Measurements from ENCODE around the gene TBCCD1. TPM values are rescaled to one million over a fixed set of nuclear protein-coding genes. Genes with fewer than 3 reads are reported as not detected.

The TBCCD1 gene
- total RNA-seq, 1 experiment from 2014 or later = 7.4 TPM

DNA sequence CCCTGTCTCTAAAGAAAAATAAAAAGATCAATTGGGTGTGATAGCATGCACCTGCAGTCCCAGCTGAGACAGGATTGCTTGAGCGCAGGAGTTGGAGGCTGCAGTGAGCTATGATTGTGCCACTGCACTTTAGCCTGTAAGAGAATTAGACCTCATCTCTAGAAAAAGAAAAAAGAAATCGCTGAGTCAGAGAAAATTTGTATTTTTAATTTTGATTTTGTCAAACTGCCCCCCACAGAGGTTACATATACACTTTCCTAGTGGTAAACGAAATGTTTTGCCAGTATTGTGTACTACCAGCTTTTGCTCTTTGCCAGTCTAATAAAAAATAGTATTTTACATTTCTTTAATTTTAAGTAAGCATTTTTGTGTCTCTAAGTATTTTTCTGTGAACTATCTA lies 17.6 kb downstream of the TBCCD1 start:
- H3K4me3 Mint-ChIP-seq = no peak overlapping the region
- no peak overlapping the region for H3K56ac ChIP-seq (ENCODE audit: insufficient read length, low read depth, low read length)
- H3K4me1 ChIP-seq (ENCODE audit: insufficient read depth, low read length) = no peaks in the 10 kb centered on the region
- no CpG with 5 or more reads among the region's 3 CpGs for WGBS (ENCODE audit: extremely low coverage, insufficient read length, low lambda C conversion rate)
- H4K8ac ChIP-seq (replicated peaks; ENCODE audit: insufficient read length, low read depth, low read length) = no peak overlapping the region
- H2AK5ac ChIP-seq (ENCODE audit: insufficient read length, low read length) = no peak overlapping the region
- no peak overlapping the region for H2BK15ac ChIP-seq (ENCODE audit: low read depth, low read length)
- no peak overlapping the region for H2BK12ac ChIP-seq (ENCODE audit: insufficient read length, low read depth, low read length)
- no peaks in the 10 kb centered on the region for H4K20me1 ChIP-seq (ENCODE audit: control insufficient read depth, insufficient read depth, insufficient read length)
- H3T11ph ChIP-seq (ENCODE audit: low read length) = no peak overlapping the region
- H3K27ac ChIP-seq (ENCODE audit: insufficient read length, low read depth, low read length) = no peak overlapping the region
- H3K27me3 ChIP-seq (ENCODE audit: insufficient read depth, low read length) = no peaks in the 10 kb centered on the region
- H3K79me2 ChIP-seq (ENCODE audit: insufficient read depth, low read length) = no peaks in the 10 kb centered on the region
- no peaks in the 10 kb centered on the region for H3K9me3 Mint-ChIP-seq
- no peak overlapping the region for H4K5ac ChIP-seq (ENCODE audit: insufficient read length, low read depth, low read length)
- H2AFZ ChIP-seq (ENCODE audit: low read length) = no peak overlapping the region
- H2BK120ac ChIP-seq (ENCODE audit: low read depth, low read length, poor library complexity, severe bottlenecking) = no peak overlapping the region
- no peak overlapping the region; a peak in 1 of 7 replicates for H3K27ac Mint-ChIP-seq
- no peak overlapping the region for H3K4ac ChIP-seq (ENCODE audit: low read depth, low read length)
- no peak overlapping the region for H3K18ac ChIP-seq (ENCODE audit: insufficient read length, low read depth, low read length)
- TF ChIP-seq, protein P1, sequence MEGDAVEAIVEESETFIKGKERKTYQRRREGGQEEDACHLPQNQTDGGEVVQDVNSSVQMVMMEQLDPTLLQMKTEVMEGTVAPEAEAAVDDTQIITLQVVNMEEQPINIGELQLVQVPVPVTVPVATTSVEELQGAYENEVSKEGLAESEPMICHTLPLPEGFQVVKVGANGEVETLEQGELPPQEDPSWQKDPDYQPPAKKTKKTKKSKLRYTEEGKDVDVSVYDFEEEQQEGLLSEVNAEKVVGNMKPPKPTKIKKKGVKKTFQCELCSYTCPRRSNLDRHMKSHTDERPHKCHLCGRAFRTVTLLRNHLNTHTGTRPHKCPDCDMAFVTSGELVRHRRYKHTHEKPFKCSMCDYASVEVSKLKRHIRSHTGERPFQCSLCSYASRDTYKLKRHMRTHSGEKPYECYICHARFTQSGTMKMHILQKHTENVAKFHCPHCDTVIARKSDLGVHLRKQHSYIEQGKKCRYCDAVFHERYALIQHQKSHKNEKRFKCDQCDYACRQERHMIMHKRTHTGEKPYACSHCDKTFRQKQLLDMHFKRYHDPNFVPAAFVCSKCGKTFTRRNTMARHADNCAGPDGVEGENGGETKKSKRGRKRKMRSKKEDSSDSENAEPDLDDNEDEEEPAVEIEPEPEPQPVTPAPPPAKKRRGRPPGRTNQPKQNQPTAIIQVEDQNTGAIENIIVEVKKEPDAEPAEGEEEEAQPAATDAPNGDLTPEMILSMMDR (conservative IDR thresholded peaks at IDR 0.05) = no peak
- H2BK5ac ChIP-seq (ENCODE audit: insufficient read length, low read length) = no peak overlapping the region
- no peaks in the 10 kb centered on the region for H3K79me1 ChIP-seq (ENCODE audit: insufficient read depth, low read depth, low read length, poor library complexity, severe bottlenecking)
- H4K91ac ChIP-seq (ENCODE audit: insufficient read length, low read depth, low read length) = no peak overlapping the region
- no peaks in the 10 kb centered on the region for H3K27me3 Mint-ChIP-seq (ENCODE audit: low read depth)
- no peaks in the 10 kb centered on the region for H3K9me3 ChIP-seq (ENCODE audit: control insufficient read depth, low read depth, low read length)
- DNase-seq = no peak
- H3K14ac ChIP-seq (ENCODE audit: insufficient read depth, low read length) = no peak overlapping the region
- peaks cover 2 to 18% (median 16%) of the 10 kb centered on the region in 3 experiments; a peak in 5 of 7 replicates for H3K36me3 Mint-ChIP-seq (ENCODE audit: insufficient read depth in 1 of 3, low read depth in 3 of 3)
- no peak overlapping the region for H3K9ac ChIP-seq (ENCODE audit: extremely low read depth, insufficient read length, low read length)
- H3K23ac ChIP-seq (ENCODE audit: insufficient read length, low read depth, low read length) = no peak overlapping the region
- no peak overlapping the region for H2BK20ac ChIP-seq (ENCODE audit: low read depth, low read length, poor library complexity, severe bottlenecking)
- no peaks in the 10 kb centered on the region for H3K4me1 Mint-ChIP-seq
- H3K23me2 ChIP-seq (ENCODE audit: insufficient read length, low read depth, low read length, poor library complexity, severe bottlenecking) = no peaks in the 10 kb centered on the region
- no peak overlapping the region for H3K4me2 ChIP-seq (ENCODE audit: insufficient read depth, insufficient read length, low read length)

Measured in H9 (cell line).